GM19025 (cell line): ENCODE measurements around the gene CHP2.
"Not testable (repeated sequence)": the region's sequence is repeated elsewhere in the genome, so short reads cannot be mapped to it uniquely, and the experiment has no call there.

ENCODE experiments used
- ATAC-seq: cut with Tn5 transposase; IDR thresholded peaks from one replicate; pipeline ENCODE4 v1.9.1; 2021; ENCODE audit warnings: mild to moderate bottlenecking, low read depth, moderate library complexity; ENCODE audit not compliant: unreplicated experiment

CHP2 gene

DNA sequence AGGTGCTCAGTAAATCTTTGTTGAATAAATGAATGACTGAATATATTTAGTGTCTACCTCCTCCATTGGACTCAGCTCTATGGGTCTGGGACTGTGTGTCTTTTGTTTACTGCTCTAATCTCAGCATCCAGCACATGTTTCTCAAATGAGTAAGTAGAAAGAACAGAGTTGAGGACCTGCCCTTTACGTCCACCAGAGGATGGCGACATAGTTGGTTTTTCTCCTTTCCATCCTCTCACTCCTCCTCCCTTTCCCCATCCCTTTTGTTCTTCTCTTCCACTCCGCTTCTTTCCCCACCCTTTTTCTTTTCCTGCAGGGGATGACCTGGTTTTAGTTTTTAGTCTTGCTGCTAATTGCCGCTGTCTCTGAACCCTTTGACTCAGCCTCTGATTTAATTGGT, 12.1 kb upstream of the CHP2 start:
- ATAC-seq: no peak

- ATAC-seq: no peak
Measured at GRCh38 chr16:23745263-23745662, 9.6 kb upstream of the CHP2 start.

DNA sequence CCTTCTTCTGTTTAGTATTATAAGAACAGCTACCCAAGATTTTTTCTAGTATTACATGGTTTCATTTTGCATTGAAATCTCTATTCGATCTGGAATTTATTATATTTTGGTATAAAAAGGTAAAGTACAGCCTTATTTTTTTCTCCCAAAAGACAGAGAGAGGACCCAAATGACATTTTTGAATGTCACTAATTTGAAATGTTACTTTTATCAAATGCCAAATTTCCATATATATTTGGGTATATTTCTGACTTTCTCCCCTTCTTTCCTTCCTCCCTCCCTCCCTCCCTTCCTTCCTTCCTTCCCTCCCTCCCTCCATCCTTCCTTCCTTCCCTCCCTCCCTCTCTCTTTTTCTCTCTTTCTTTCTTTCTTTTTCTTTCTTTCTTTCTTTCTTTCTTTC, 6.2 kb upstream of the CHP2 start:
- no peak for ATAC-seq

GRCh38 chr16:23751053-23751452, 3.8 kb upstream of the CHP2 start:
- ATAC-seq: not testable (repeated sequence)

GRCh38 chr16:23753908-23754593, 775 bp upstream of the CHP2 start:
- ATAC-seq: no peak

DNA sequence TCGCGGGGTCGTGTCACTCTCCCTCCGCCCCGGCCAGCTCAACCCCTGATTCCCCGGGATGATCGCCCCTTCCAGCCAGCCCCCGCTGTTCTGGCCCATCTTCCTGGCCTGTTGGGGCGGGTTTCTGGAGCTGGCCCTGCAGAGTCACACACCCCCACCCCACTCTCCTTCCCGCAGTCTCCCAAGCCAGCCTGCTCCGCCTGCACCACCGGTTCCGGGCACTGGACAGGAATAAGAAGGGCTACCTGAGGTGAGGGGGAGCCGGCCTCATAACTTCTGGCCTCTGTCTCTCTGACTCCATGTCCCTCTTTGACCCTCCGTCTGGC, 621 bp downstream of the CHP2 start:
- ATAC-seq: no peak

- no peak for ATAC-seq
Measured at GRCh38 chr16:23757116-23757515, 2.3 kb downstream of the CHP2 start.

DNA sequence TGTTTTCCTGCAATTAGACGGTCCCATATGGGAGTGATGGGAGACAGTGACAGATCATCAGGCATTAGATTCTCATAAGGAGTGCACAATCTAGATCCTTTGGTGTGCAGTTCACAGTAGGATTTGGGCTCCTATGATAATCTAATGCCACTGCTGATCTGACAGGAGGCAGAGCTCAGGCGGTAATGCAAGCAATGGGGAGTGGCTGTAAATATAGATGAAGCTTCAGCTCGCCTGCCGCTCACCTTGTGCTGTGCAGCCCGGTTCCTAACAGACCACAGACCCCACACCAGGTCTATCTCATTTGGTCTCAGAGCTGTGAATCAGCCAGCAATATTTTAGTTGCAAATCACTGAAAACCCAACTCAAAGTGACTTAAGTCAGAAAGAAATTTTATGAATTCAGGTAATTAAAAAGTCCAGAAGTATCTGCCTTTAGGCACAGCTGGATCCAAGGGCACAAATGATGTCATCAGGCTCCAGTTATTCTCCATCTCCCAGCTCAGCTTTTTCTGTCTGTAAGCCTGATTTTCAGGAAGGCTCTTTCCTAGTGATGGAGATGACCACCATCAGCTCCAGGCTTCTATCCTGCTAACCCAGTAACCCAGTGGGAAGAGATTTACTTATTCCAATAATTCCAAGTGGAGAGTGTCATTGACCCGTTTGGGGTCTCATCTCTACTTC, 3.3 kb downstream of the CHP2 start:
- no peak for ATAC-seq

- no peak for ATAC-seq
Measured at GRCh38 chr16:23765933-23766332, 11.1 kb downstream of the CHP2 start.

- no peak for ATAC-seq
Measured at GRCh38 chr16:23768581-23768980, 13.8 kb downstream of the CHP2 start.

DNA sequence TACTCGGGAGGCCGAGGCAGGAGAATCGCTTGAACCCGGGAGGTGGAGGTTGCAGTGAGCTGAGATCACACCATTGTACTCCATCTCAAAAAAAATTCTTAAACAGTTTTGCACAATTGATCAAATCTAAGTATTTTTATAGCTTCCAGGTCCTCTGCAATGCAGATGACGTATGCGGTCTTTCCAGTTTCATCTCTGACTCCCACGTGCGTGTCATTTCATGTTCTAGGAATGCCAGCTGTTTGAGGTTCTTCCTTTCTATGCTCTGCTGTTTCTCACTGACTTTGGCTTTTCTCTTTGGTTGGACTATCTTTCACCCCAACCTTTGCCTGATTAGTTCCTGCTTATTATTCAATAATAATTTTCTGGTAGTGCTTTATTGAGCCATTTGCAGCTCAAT, 16.2 kb downstream of the CHP2 start:
- no peak for ATAC-seq

GRCh38 chr16:23771642-23772041, 16.8 kb downstream of the CHP2 start:
- ATAC-seq: no peak

GRCh38 chr16:23773339-23773738, 18.5 kb downstream of the CHP2 start:
- no peak for ATAC-seq

DNA sequence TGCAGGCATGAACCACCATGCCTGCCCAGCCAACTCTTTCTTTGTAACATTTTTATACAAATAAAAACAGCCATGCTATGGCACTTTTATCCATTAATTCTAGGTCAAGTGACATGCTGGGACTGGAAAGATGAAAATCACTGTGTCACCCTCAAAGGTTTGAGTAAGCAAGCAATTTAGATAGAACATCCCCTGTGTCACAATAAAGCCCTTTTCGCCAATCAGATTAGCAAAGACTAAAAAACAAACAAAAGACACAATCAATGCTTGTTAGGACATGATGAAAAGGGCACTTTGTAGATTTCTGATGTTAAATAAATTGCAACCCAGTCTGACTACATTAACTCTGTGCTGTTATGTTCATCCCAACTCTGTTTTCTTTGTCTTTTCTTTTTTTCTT, 26.4 kb downstream of the CHP2 start:
- ATAC-seq: no peak

GRCh38 chr16:23784811-23785447, 30.1 kb downstream of the CHP2 start:
- no peak for ATAC-seq

- no peak for ATAC-seq
Measured at GRCh38 chr16:23785842-23786241, 31.0 kb downstream of the CHP2 start.

DNA sequence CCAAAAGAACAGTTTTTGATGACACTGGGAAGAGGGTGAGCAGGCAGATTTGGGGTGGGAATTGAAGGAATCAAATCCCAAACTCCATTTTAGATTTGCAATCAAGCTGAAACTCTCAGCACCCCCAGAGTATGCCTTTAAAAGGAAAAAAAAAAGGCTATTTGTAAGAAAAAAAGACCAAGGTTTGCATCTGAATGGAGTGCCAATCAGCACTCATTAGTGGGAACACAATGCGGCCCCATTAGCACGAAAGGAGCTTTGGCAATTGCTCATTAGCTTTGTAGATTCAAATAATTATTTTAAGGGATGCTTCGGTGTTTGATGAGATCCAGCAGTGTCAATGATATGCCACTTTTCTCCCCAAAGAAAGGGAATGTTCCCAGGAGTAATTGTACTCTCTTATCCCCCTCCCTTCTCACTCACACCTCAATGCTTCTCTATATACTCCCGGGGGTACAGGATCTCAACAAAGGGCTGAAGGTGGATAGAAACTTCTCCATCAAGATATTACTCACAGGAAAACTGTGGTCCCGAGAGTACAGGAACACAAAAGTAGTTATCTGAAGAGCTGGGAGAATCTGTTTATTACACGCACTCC, 32.2 kb downstream of the CHP2 start:
- ATAC-seq: no peak

- ATAC-seq: no peak
Measured at GRCh38 chr16:23788685-23789084, 33.9 kb downstream of the CHP2 start.

- no peak for ATAC-seq
Measured at GRCh38 chr16:23795378-23795777, 40.6 kb downstream of the CHP2 start.

DNA sequence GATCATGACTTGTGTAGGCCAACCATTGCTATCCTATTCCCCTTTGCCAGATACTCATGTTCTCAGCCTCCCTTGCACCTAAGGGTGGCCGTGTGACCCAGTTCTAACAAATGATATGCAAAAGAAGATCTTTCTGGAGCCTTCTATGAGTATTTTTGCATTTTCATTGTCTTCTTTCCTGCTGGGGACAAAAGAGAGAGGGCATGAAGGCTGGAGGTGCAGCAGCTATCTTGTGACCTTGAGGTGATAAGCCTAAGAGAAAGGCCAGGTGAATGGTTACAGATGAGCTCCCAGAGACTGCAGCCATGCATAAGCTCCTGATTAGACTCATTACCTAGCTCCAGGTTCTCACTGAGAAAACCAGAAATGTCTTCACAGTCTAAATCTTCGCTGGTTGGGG, 42.1 kb downstream of the CHP2 start:
- no peak for ATAC-seq

GRCh38 chr16:23801378-23801777, 46.6 kb downstream of the CHP2 start:
- no peak for ATAC-seq

DNA sequence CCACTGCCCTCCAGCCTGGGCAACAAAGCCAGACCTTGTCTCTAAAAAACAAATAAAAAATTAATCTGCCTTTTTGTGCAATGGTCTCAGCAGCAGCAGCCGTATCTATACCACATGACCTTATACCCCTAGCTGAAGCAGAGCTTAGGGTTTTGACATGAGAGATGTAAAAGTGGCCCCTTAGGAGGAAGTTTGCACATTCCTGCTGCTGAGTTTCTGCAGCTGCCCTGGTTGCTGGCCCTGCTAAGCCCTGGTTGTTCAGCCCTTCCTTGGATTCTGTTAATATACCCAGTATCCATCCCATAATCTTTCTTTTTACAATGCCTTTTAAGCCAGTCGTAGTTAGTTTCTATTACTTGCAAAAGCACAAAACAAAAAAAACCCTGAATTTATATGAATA, 48.0 kb downstream of the CHP2 start:
- ATAC-seq: no peak
